ENCODE measurements around the gene KBTBD6.
"Not testable (repeated sequence)": the region's sequence is repeated elsewhere in the genome, so short reads cannot be mapped to it uniquely, and the experiment has no call there.

Gene KBTBD6

DNA sequence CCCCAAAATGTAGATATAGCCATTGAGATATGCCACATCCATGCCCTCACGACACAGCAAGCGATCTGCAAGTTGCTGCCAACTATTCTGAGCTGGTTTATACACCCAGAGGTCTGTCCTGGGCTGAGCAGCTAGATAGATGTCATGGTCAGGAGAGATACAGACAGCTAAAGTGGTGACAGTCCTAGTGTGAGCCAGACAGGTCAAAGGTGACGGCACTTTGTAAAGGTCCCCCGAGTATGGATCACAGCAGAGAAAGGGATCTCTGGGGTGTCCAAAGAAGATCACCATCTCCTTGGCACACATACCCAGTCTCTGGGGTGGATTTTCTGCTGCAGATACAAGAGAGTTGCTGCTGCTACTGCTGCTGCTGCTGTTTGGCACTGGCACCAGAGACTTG, 1.4 kb downstream of the KBTBD6 start:
- H3K36me3 ChIP-seq (ENCODE audit: control insufficient read depth in 2 of 2, insufficient read depth in 1 of 2, low read length in 2 of 2); POLR2A ChIA-PET; H3K4me1 ChIP-seq (ENCODE audit: control insufficient read depth, insufficient read depth, low read length); H3K4me3 ChIP-seq (ENCODE audit: low read depth, low read length); H3K27ac ChIP-seq (ENCODE audit: extremely low read depth, low read depth, low read length); H3K9me3 ChIP-seq (ENCODE audit: control insufficient read depth, insufficient read depth, low read depth, low read length); CTCF ChIA-PET: not testable (repeated sequence)
- TF ChIP-seq, protein P1, sequence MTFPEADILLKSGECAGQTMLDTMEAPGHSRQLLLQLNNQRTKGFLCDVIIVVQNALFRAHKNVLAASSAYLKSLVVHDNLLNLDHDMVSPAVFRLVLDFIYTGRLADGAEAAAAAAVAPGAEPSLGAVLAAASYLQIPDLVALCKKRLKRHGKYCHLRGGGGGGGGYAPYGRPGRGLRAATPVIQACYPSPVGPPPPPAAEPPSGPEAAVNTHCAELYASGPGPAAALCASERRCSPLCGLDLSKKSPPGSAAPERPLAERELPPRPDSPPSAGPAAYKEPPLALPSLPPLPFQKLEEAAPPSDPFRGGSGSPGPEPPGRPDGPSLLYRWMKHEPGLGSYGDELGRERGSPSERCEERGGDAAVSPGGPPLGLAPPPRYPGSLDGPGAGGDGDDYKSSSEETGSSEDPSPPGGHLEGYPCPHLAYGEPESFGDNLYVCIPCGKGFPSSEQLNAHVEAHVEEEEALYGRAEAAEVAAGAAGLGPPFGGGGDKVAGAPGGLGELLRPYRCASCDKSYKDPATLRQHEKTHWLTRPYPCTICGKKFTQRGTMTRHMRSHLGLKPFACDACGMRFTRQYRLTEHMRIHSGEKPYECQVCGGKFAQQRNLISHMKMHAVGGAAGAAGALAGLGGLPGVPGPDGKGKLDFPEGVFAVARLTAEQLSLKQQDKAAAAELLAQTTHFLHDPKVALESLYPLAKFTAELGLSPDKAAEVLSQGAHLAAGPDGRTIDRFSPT (tag by site-specific recombination; IDR thresholded peaks at IDR 0.05) = 0 out of 2 replicates have a peak, but pooled peaks have one; percentile 18

DNA sequence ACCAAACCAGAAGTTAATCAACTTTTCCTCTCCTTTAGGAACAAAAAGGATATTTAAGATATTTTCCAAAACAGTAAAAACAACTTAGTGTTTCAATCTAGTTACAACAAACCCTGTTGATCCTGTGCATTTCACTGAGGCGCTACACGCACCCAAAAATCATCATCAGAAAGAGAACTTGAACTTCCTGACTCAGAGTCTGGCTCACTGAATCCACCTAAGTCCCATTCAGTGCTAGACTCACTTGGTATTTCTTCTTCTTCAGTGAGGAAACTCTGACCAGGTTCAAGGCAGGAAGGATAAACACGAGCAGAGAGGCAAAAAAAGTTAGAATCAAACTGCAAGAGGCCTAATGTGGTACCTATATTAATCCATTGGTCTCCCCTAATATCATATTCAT, 2.2 kb downstream of the KBTBD6 start:
- Histone ChIP-seq H3K4me1 (ENCODE audit: control insufficient read depth, insufficient read depth, low read length) (peaks cover 3% of the 10 kb centered on the region), H3K9me3 (ENCODE audit: control insufficient read depth, insufficient read depth, low read depth, low read length) (no peaks in the 10 kb centered on the region), H3K4me3 (ENCODE audit: low read depth, low read length) (peak overlapping the region; percentile 9), H3K27ac (ENCODE audit: extremely low read depth, low read depth, low read length) (no peak overlapping the region), H3K36me3 (ENCODE audit: control insufficient read depth in 2 of 2, insufficient read depth in 1 of 2, low read length in 2 of 2) (no peaks in the 10 kb centered on the region; a peak in 1 of 3 replicates)
- CTCF ChIA-PET = no interaction called here
- POLR2A ChIA-PET = no interaction called here
- TF ChIP-seq ZNF248 (tag by site-specific recombination; IDR thresholded peaks at IDR 0.05) (no peak), ZNF501 (tag by site-specific recombination; IDR thresholded peaks at IDR 0.05) (no peak), ZNF214 (tag by site-specific recombination; IDR thresholded peaks at IDR 0.05; ENCODE audit: borderline replicate concordance) (no peak), ZNF132 (tag by site-specific recombination; IDR thresholded peaks at IDR 0.05; ENCODE audit: borderline replicate concordance) (no peak), REPIN1 (tag by site-specific recombination; IDR thresholded peaks at IDR 0.05; ENCODE audit: low read depth) (no peak), ZNF2 (tag by site-specific recombination; IDR thresholded peaks at IDR 0.05) (no peak), ZNF266 (tag by site-specific recombination; IDR thresholded peaks at IDR 0.05; ENCODE audit: low read depth) (no peak), ZNF76 (tag by site-specific recombination; IDR thresholded peaks at IDR 0.05; ENCODE audit: borderline replicate concordance, low read depth) (no peak), ZNF112 (tag by site-specific recombination; IDR thresholded peaks at IDR 0.05) (no peak), ZNF221 (tag by site-specific recombination; IDR thresholded peaks at IDR 0.05; ENCODE audit: borderline replicate concordance) (no peak)
- TF ChIP-seq, protein P2, sequence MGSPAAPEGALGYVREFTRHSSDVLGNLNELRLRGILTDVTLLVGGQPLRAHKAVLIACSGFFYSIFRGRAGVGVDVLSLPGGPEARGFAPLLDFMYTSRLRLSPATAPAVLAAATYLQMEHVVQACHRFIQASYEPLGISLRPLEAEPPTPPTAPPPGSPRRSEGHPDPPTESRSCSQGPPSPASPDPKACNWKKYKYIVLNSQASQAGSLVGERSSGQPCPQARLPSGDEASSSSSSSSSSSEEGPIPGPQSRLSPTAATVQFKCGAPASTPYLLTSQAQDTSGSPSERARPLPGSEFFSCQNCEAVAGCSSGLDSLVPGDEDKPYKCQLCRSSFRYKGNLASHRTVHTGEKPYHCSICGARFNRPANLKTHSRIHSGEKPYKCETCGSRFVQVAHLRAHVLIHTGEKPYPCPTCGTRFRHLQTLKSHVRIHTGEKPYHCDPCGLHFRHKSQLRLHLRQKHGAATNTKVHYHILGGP (tag by site-specific recombination; IDR thresholded peaks at IDR 0.05) = no peak
- TF ChIP-seq, protein P3, sequence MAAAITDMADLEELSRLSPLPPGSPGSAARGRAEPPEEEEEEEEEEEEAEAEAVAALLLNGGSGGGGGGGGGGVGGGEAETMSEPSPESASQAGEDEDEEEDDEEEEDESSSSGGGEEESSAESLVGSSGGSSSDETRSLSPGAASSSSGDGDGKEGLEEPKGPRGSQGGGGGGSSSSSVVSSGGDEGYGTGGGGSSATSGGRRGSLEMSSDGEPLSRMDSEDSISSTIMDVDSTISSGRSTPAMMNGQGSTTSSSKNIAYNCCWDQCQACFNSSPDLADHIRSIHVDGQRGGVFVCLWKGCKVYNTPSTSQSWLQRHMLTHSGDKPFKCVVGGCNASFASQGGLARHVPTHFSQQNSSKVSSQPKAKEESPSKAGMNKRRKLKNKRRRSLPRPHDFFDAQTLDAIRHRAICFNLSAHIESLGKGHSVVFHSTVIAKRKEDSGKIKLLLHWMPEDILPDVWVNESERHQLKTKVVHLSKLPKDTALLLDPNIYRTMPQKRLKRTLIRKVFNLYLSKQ (tag by site-specific recombination; IDR thresholded peaks at IDR 0.05; ENCODE audit: borderline replicate concordance) = no peak
- TF ChIP-seq, protein P4, sequence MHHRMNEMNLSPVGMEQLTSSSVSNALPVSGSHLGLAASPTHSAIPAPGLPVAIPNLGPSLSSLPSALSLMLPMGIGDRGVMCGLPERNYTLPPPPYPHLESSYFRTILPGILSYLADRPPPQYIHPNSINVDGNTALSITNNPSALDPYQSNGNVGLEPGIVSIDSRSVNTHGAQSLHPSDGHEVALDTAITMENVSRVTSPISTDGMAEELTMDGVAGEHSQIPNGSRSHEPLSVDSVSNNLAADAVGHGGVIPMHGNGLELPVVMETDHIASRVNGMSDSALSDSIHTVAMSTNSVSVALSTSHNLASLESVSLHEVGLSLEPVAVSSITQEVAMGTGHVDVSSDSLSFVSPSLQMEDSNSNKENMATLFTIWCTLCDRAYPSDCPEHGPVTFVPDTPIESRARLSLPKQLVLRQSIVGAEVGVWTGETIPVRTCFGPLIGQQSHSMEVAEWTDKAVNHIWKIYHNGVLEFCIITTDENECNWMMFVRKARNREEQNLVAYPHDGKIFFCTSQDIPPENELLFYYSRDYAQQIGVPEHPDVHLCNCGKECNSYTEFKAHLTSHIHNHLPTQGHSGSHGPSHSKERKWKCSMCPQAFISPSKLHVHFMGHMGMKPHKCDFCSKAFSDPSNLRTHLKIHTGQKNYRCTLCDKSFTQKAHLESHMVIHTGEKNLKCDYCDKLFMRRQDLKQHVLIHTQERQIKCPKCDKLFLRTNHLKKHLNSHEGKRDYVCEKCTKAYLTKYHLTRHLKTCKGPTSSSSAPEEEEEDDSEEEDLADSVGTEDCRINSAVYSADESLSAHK (tag by site-specific recombination; IDR thresholded peaks at IDR 0.05) = no peak

DNA sequence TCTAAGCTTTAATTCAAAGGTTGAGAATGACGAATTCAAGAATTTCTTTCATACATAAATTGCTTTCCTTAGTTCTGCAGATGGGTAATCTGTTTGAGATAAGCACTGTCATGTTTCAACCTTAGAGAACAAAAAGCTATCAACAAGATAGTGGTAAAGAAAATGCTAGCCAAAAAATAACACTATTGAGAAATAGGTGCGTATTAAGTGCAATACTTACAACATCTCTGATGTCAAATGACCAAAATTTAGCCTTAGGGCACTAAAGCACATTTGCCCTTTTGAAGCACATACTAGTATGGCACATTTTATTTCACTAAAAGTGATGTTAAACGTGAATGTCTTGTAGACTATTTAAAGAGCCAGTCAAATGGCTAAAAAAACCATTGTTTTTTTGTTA, 4.9 kb downstream of the KBTBD6 start:
- TF ChIP-seq FEZF1 (tag by site-specific recombination; IDR thresholded peaks at IDR 0.05) = 0 out of 2 replicates have a peak, but pooled peaks have one; percentile 7
- TF ChIP-seq, protein P5, sequence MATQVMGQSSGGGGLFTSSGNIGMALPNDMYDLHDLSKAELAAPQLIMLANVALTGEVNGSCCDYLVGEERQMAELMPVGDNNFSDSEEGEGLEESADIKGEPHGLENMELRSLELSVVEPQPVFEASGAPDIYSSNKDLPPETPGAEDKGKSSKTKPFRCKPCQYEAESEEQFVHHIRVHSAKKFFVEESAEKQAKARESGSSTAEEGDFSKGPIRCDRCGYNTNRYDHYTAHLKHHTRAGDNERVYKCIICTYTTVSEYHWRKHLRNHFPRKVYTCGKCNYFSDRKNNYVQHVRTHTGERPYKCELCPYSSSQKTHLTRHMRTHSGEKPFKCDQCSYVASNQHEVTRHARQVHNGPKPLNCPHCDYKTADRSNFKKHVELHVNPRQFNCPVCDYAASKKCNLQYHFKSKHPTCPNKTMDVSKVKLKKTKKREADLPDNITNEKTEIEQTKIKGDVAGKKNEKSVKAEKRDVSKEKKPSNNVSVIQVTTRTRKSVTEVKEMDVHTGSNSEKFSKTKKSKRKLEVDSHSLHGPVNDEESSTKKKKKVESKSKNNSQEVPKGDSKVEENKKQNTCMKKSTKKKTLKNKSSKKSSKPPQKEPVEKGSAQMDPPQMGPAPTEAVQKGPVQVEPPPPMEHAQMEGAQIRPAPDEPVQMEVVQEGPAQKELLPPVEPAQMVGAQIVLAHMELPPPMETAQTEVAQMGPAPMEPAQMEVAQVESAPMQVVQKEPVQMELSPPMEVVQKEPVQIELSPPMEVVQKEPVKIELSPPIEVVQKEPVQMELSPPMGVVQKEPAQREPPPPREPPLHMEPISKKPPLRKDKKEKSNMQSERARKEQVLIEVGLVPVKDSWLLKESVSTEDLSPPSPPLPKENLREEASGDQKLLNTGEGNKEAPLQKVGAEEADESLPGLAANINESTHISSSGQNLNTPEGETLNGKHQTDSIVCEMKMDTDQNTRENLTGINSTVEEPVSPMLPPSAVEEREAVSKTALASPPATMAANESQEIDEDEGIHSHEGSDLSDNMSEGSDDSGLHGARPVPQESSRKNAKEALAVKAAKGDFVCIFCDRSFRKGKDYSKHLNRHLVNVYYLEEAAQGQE (tag by site-specific recombination; IDR thresholded peaks at IDR 0.05) = no peak
- Histone ChIP-seq H3K9me3 (ENCODE audit: control insufficient read depth, insufficient read depth, low read depth, low read length) (no peaks in the 10 kb centered on the region), H3K27ac (ENCODE audit: extremely low read depth, low read depth, low read length) (no peak overlapping the region), H3K4me1 (ENCODE audit: control insufficient read depth, insufficient read depth, low read length) (peaks cover 3% of the 10 kb centered on the region), H3K36me3 (ENCODE audit: control insufficient read depth in 2 of 2, insufficient read depth in 1 of 2, low read length in 2 of 2) (no peaks in the 10 kb centered on the region; a peak in 1 of 3 replicates), H3K4me3 (ENCODE audit: low read depth, low read length) (no peak overlapping the region)
- ChIA-PET CTCF (interaction anchor here (0.7 kb wide), 1 partner anchor 90 kb away, joined by 3 read pairs; no protein-coding TSS in a partner anchor), POLR2A (no interaction called here)
